Epithelial cell of esophagus (primary cell): ENCODE data around the gene NPDC1.
"Not testable (repeated sequence)": the region's sequence is repeated elsewhere in the genome, so short reads cannot be mapped to it uniquely, and the experiment has no call there.

Experiments
- DNase-seq: peaks from one replicate; pipeline ENCODE4 v3.0.0; 2010; ENCODE audit warnings: low read depth
- H3K4me3 ChIP-seq: 2 replicates; pipeline ENCODE4 v1.5.1; 2011; ENCODE audit warnings: mild to moderate bottlenecking, low read length, control low read depth
- TF ChIP-seq, protein P1 (sequence below): IDR thresholded peaks from 2 replicates; pipeline ENCODE4 v1.5.1; 2011; ENCODE audit warnings: low read depth, mild to moderate bottlenecking, low read length, control low read depth, inconsistent platforms; ENCODE audit not compliant: insufficient read depth; ENCODE audit errors: missing control alignments

NPDC1 gene

DNA sequence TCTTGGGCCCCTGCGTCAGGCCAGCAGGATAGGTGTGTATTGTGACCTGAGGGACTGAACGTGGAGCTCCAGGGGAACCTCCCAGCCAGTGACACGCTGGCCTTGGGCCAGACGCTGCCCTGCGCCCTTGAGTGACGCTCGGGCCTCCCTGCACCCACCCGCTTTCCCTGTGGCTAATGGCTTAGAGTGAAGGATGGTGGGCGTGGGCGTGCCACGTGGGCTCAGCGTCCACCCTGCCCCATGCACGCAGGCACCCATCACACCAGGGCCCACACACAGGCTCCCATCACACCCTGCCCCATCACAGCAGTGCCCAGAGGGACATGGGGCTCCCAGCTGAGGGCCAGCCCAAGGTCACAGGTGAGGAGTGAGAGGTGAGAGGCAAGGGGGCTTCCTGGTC, 8.9 kb downstream of the NPDC1 start:
- TF ChIP-seq, protein P1, sequence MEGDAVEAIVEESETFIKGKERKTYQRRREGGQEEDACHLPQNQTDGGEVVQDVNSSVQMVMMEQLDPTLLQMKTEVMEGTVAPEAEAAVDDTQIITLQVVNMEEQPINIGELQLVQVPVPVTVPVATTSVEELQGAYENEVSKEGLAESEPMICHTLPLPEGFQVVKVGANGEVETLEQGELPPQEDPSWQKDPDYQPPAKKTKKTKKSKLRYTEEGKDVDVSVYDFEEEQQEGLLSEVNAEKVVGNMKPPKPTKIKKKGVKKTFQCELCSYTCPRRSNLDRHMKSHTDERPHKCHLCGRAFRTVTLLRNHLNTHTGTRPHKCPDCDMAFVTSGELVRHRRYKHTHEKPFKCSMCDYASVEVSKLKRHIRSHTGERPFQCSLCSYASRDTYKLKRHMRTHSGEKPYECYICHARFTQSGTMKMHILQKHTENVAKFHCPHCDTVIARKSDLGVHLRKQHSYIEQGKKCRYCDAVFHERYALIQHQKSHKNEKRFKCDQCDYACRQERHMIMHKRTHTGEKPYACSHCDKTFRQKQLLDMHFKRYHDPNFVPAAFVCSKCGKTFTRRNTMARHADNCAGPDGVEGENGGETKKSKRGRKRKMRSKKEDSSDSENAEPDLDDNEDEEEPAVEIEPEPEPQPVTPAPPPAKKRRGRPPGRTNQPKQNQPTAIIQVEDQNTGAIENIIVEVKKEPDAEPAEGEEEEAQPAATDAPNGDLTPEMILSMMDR, result no peak
- DNase-seq, result no peak
- H3K4me3 ChIP-seq, result no peak overlapping the region

DNA sequence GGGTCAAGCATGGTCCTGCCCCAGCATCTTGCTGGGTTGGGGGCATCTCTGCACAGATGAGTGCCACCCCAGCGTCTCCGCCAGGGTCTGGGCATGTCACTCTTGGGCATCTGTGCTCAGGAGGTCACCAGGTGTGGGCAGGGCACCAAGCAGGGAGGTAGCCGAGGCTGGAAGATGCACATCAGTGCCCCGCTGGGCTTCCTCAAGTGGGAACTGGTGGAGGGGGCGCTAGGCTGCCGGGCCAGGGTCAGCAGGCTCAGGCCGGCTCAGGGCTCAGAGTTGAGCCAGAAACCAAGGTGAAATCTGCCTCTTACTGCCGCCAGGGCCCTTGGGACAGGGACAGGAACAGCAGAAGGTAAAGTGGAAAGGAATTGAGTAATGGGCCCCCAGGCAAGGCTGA, 10.0 kb downstream of the NPDC1 start:
- TF ChIP-seq, protein P1, result no peak
- DNase-seq, result no peak
- no peak overlapping the region for H3K4me3 ChIP-seq

DNA sequence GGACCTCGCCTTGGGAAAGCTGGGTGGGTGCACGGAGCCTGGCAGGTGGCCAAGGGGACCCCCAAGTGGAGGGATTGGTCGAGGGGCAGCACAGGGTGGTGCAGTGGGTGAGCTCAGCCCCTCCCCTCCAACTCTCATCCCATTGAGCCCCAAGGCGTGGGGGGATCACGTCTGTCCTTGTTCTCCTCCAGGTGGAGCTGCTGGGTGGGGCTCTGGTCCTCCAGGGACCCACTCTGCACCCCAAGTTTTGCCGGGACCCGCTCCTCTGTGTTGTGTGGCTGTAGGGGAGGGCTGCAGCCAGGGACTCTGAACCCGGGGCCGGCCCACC, 10.5 kb downstream of the NPDC1 start:
- DNase-seq, result no peak
- no peak overlapping the region for H3K4me3 ChIP-seq

DNA sequence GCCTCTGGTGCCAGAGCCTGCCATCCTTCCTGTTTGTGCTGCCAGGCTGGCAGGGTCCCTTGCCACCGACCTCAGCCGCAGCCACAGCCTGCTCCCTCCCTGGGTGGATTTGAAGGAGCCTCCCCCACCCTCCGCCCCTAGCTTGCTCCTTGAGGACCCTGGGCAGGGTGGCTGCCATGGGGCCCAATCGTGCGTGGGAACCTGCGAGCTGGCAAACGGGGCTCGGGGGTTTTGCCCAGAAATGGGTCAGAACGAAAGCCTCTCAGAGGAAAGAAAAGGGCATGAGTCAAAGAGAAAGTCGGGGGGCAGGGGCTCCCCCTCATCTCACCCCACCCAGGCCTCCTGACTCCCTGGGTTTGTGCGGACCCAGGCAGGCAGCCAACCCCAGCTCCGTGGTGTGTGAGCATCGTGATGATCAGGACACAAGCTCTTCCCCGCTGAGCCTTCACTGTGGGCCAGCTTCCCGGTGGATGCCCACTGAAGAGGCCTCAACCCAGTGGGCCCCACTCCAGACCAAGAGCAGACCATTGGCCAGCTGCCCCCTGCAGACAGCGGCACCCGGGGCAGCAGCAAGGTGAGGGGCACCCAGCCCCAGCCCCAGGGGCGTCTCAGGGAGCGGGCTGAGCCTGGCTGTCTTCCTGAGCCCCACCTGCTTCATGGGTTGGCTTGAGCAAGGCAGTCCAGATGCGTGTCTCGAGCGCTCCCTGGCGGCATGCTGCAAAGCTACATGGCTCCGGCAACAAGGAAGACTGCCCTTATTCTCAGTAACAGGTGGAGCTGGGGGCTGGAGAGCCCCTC, 11.1 kb downstream of the NPDC1 start:
- DNase-seq, result peak; percentile 86
- no peak overlapping the region for H3K4me3 ChIP-seq
- TF ChIP-seq, protein P1, result peak; percentile 92

More for the DNA sequence above, 10.5 kb downstream of the NPDC1 start:
- TF ChIP-seq, protein P1, result no peak

DNA sequence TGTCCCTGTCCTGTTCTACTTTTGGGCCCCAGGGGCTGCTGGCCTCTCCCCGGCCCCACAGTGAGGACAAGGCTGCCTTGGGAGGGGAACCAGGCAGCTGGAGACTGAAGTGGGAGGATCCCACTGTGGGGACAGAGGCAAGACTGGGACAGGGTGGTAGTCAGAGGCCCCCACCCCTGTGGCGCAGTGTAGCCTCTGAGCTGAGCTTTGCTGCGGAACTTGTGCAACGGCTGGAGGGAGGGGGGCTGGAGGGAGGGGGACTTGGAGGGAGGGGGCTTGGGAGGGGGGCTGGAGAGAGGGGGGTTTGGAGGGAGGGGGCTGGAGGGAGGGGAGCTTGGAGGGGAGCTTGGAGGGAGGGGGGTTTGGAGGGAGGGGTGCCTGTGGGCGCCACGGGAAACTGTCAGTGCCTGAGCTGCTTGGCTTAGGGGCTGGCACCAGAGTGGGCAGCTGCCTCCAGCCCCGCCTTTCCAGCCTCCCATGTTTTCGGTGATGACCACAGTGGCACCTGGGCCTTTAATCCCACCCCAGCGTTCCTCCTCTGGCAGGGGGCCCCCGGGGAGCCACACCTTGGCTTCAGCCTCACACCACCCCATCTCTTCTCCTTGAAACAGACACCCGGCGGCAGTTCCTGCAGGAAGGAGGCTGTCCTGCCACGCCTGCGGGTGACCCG, 11.8 kb downstream of the NPDC1 start:
- TF ChIP-seq, protein P1, result no peak
- H3K4me3 ChIP-seq, result no peak overlapping the region
- DNase-seq, result no peak

DNA sequence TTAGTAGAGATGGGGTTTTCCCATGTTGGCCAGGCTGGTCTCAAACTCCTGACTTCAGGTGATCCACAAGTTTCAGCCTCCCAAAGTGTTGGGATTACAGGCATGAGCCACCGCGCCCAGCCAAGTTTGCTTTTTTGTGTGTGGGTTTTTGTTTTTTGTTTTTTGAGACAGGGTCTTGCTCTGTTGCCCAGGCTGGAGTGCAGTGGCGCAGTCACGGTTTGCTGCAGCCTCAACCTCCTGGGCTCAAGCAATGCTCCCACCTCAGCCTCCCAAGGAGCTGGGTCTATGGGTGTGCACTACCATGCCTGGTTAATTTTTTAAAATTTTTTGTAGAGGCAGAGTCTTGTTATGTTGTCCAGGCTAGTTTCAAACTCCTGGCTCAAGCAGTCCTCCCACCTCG, 12.5 kb downstream of the NPDC1 start:
- not testable (repeated sequence) for DNase-seq

DNA sequence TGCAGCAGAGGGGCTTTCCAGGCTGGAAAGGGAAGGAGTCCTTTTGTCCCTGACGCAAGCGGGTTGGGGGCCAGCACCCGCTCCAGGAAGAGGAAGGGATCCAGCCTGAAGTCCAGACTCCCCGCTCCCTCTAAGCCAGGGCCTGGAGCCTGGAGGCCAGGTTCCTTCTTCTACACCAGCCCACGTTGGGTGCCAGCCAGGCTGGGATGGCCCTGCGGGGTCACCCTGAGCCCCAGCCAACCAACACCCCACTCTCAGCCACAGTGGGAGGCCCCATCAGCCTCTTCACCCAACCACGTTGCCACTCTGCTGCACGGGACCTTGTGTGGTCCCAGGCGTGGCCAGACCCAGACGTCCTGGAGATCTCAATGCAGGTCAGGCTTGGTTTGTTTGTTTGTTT, 13.1 kb downstream of the NPDC1 start:
- H3K4me3 ChIP-seq, result no peak overlapping the region
- no peak for DNase-seq
- TF ChIP-seq, protein P1, result no peak

More for the DNA sequence above, 12.5 kb downstream of the NPDC1 start:
- H3K4me3 ChIP-seq, result not testable (repeated sequence)
